ENCODE results near the gene FADS2. TPM values are rescaled to one million over a fixed set of nuclear protein-coding genes. Genes with fewer than 3 reads are reported as not detected.

Gene FADS2
- total RNA-seq, 8 experiments from 2014 or later, result 80.3 to 358 (median 141) TPM

GRCh38 chr11:61799665-61800284 lies 28.3 kb upstream of the FADS2 start:
- 86 to 100% (median 100%) methylated on average over 1 to 2 of the region's 2 CpGs; no CpG with 5 or more reads in 3 of the 10 experiments for WGBS, 10 experiments
- H3K4me3 ChIP-seq, result no peak overlapping the region
- H3K27ac ChIP-seq, result no peak overlapping the region
- in situ Hi-C loops (cut with MboI; ENCODE audit: low pct_unique_long_range_greater_than_20kb in 2 of 9, low sequenced_read_pairs in 9 of 9, unreplicated experiment in 9 of 9), result loop anchor here in 1 of 9 experiments (25.0 kb wide), 1 partner anchor 313 kb away; the partner anchor contains the start of gene INCENP
- H3K4me1 ChIP-seq (replicated peaks in 1 of 2), result peaks cover 0 to 3% of the 10 kb centered on the region in 2 donors
- no peak for ATAC-seq (replicated peaks in 6 of 8)

- H3K4me1 ChIP-seq (replicated peaks in 1 of 2), result peaks cover 0 to 3% of the 10 kb centered on the region in 2 donors
- H3K4me3 ChIP-seq, result no peak overlapping the region
- WGBS, 10 experiments, result 80 to 100% (median 96%) methylated on average over 1 to 2 of the region's 3 CpGs; no CpG with 5 or more reads in 1 of the 10 experiments
- no peak for ATAC-seq (replicated peaks in 6 of 8)
- in situ Hi-C loops (cut with MboI; ENCODE audit: low pct_unique_long_range_greater_than_20kb in 2 of 9, low sequenced_read_pairs in 9 of 9, unreplicated experiment in 9 of 9), result no loop called here
- H3K27ac ChIP-seq, result no peak overlapping the region
Measured at GRCh38 chr11:61800331-61801281, 27.5 kb upstream of the FADS2 start.

- no peak overlapping the region for H3K27ac ChIP-seq
- no peak overlapping the region for H3K4me3 ChIP-seq
- in situ Hi-C loops (cut with MboI; ENCODE audit: low pct_unique_long_range_greater_than_20kb in 2 of 9, low sequenced_read_pairs in 9 of 9, unreplicated experiment in 9 of 9), result no loop called here
- ATAC-seq (replicated peaks in 6 of 8), result peak in 1 of 8 experiments; percentile 16
- WGBS, 10 experiments, result 60 to 100% (median 100%) methylated on average over 1 to 2 of the region's 6 CpGs; no CpG with 5 or more reads in 4 of the 10 experiments
- no peaks in the 10 kb centered on the region for H3K4me1 ChIP-seq (replicated peaks in 1 of 2)
Measured at GRCh38 chr11:61802605-61803004, 25.5 kb upstream of the FADS2 start.

- 71 to 100% (median 96%) methylated on average over 1 to 3 of the region's 3 CpGs; no CpG with 5 or more reads in 2 of the 10 experiments for WGBS, 10 experiments
- Histone ChIP-seq H3K4me3 (no peak overlapping the region), H3K27ac (no peak overlapping the region), H3K4me1 (replicated peaks in 1 of 2) (no peaks in the 10 kb centered on the region)
- in situ Hi-C loops (cut with MboI; ENCODE audit: low pct_unique_long_range_greater_than_20kb in 2 of 9, low sequenced_read_pairs in 9 of 9, unreplicated experiment in 9 of 9), result no loop called here
- no peak for ATAC-seq (replicated peaks in 6 of 8)
Measured at GRCh38 chr11:61803889-61804647, 24.0 kb upstream of the FADS2 start.

GRCh38 chr11:61805146-61805545 lies 23.0 kb upstream of the FADS2 start:
- ATAC-seq (replicated peaks in 6 of 8), result no peak
- 80 to 100% (median 92%) methylated on average over 1 of the region's 1 CpG; no CpG with 5 or more reads in 7 of the 10 experiments for WGBS, 10 experiments
- Histone ChIP-seq H3K4me3 (no peak overlapping the region), H3K4me1 (replicated peaks in 1 of 2) (no peaks in the 10 kb centered on the region), H3K27ac (no peak overlapping the region)
- in situ Hi-C loops (cut with MboI; ENCODE audit: low pct_unique_long_range_greater_than_20kb in 2 of 9, low sequenced_read_pairs in 9 of 9, unreplicated experiment in 9 of 9), result no loop called here

GRCh38 chr11:61806785-61807184 lies 21.3 kb upstream of the FADS2 start:
- no peaks in the 10 kb centered on the region for H3K4me1 ChIP-seq (replicated peaks in 1 of 2)
- H3K27ac ChIP-seq, result no peak overlapping the region
- ATAC-seq (replicated peaks in 6 of 8), result no peak
- 94 to 100% methylated on average over 3 of the region's 5 CpGs; no CpG with 5 or more reads in 8 of the 10 experiments for WGBS, 10 experiments
- no peak overlapping the region for H3K4me3 ChIP-seq
- in situ Hi-C loops (cut with MboI; ENCODE audit: low pct_unique_long_range_greater_than_20kb in 2 of 9, low sequenced_read_pairs in 9 of 9, unreplicated experiment in 9 of 9), result no loop called here

- no peak overlapping the region for H3K27ac ChIP-seq
- in situ Hi-C loops (cut with MboI; ENCODE audit: low pct_unique_long_range_greater_than_20kb in 2 of 9, low sequenced_read_pairs in 9 of 9, unreplicated experiment in 9 of 9), result no loop called here
- ATAC-seq (replicated peaks in 6 of 8), result no peak
- peaks cover 3 to 8% of the 10 kb centered on the region in 2 donors for H3K4me1 ChIP-seq (replicated peaks in 1 of 2)
- no peak overlapping the region for H3K4me3 ChIP-seq
- WGBS, 10 experiments, result 60 to 100% (median 91%) methylated on average over 1 to 6 of the region's 8 CpGs; no CpG with 5 or more reads in 5 of the 10 experiments
Measured at GRCh38 chr11:61810671-61811175, 17.4 kb upstream of the FADS2 start.

- no peak for ATAC-seq (replicated peaks in 6 of 8)
- Histone ChIP-seq H3K4me3 (no peak overlapping the region), H3K4me1 (replicated peaks in 1 of 2) (peaks cover 3 to 8% of the 10 kb centered on the region in 2 donors), H3K27ac (no peak overlapping the region)
- in situ Hi-C loops (cut with MboI; ENCODE audit: low pct_unique_long_range_greater_than_20kb in 2 of 9, low sequenced_read_pairs in 9 of 9, unreplicated experiment in 9 of 9), result no loop called here
- 75 to 100% (median 100%) methylated on average over 1 to 4 of the region's 5 CpGs for WGBS, 10 experiments
Measured at GRCh38 chr11:61811831-61812230, 16.3 kb upstream of the FADS2 start.

GRCh38 chr11:61812736-61813411 lies 15.2 kb upstream of the FADS2 start:
- no peak overlapping the region for H3K4me3 ChIP-seq
- WGBS, 10 experiments, result 80 to 100% (median 94%) methylated on average over 1 to 3 of the region's 4 CpGs; no CpG with 5 or more reads in 5 of the 10 experiments
- ATAC-seq (replicated peaks in 6 of 8), result no peak
- peaks cover 9 to 13% of the 10 kb centered on the region in 2 donors for H3K4me1 ChIP-seq (replicated peaks in 1 of 2)
- in situ Hi-C loops (cut with MboI; ENCODE audit: low pct_unique_long_range_greater_than_20kb in 2 of 9, low sequenced_read_pairs in 9 of 9, unreplicated experiment in 9 of 9), result no loop called here
- no peak overlapping the region for H3K27ac ChIP-seq

- H3K27ac ChIP-seq, result peak overlapping the region; percentile 91 to 94
- peak overlapping the region; percentile 47 to 76 (median 69) for H3K4me3 ChIP-seq
- in situ Hi-C loops (cut with MboI; ENCODE audit: low pct_unique_long_range_greater_than_20kb in 2 of 9, low sequenced_read_pairs in 9 of 9, unreplicated experiment in 9 of 9), result no loop called here
- peaks cover 11 to 14% of the 10 kb centered on the region in 2 donors for H3K4me1 ChIP-seq (replicated peaks in 1 of 2)
- peak in 6 of 8 experiments; percentile 2 to 34 (median 10) for ATAC-seq (replicated peaks in 6 of 8)
- whole genome bisulfite sequencing, 10 experiments, result 57 to 100% (median 74%) methylated on average over 1 to 14 of the region's 16 CpGs
Measured at GRCh38 chr11:61814247-61814957, 13.7 kb upstream of the FADS2 start.

- in situ Hi-C loops (cut with MboI; ENCODE audit: low pct_unique_long_range_greater_than_20kb in 2 of 9, low sequenced_read_pairs in 9 of 9, unreplicated experiment in 9 of 9), result no loop called here
- Histone ChIP-seq H3K27ac (peak overlapping the region; percentile 92 to 94), H3K4me3 (peak overlapping the region; percentile 47 to 76 (median 69)), H3K4me1 (replicated peaks in 1 of 2) (peaks cover 11 to 14% of the 10 kb centered on the region in 2 donors)
- ATAC-seq (replicated peaks in 6 of 8), result peak; percentile 60 to 77 (median 74)
- 0 to 28% (median 4%) methylated on average over 1 to 12 of the region's 66 CpGs; no CpG with 5 or more reads in 2 of the 10 experiments for WGBS, 10 experiments
Measured at GRCh38 chr11:61814958-61815789, 12.9 kb upstream of the FADS2 start.

Measured in motor neuron (in vitro differentiated cells).